Natural killer cell (primary cell): ENCODE data around the gene CLDN19. TPM values are rescaled to one million over a fixed set of nuclear protein-coding genes. Genes with fewer than 3 reads are reported as not detected.

Source experiments
- ATAC-seq, 3 donors: fragments of 150-1000 bp in 2 of 3; fragments of 200-7000 bp in 1 of 3; cut with Tn5 transposase; 1 replicate in 1 of 3; 2 replicates in 2 of 3; pipeline ENCODE4 v1.10.0; 2021; ENCODE audit warnings: mild to moderate bottlenecking in 2 of 3, moderate library complexity in 2 of 3
- DNase-seq, 2 donors: peaks; one replicate each; pipeline versions ENCODE4 v3.0.0 to v3.0.0-alpha.2; 2013 to 2021; ENCODE audit warnings: mixed read lengths in 1 of 2
- H3K27ac ChIP-seq: one replicate; pipeline ENCODE4 v1.5.1; 2013; ENCODE audit warnings: mild to moderate bottlenecking, low read length
- H3K27me3 ChIP-seq: one replicate; pipeline ENCODE4 v1.6.1; 2013; ENCODE audit warnings: low read length; ENCODE audit not compliant: control insufficient read depth, insufficient read depth
- H3K36me3 ChIP-seq: one replicate; pipeline ENCODE4 v1.6.1; 2013; ENCODE audit warnings: low read length; ENCODE audit not compliant: control insufficient read depth, insufficient read depth
- H3K4me1 ChIP-seq: one replicate; pipeline ENCODE4 v1.6.1; 2013; ENCODE audit warnings: low read length; ENCODE audit not compliant: control insufficient read depth, insufficient read depth
- H3K4me3 ChIP-seq: one replicate; pipeline ENCODE4 v1.5.1; 2013; ENCODE audit warnings: low read length
- H3K9me3 ChIP-seq: one replicate; pipeline ENCODE4 v1.6.1; 2013; ENCODE audit warnings: low read length; ENCODE audit not compliant: control insufficient read depth, insufficient read depth
- H3K27ac Mint-ChIP-seq, 2 donors: one replicate each; pipeline ENCODE4 v1.8.0; 2022; ENCODE audit warnings: mild to moderate bottlenecking in 2 of 2, mixed read lengths in 2 of 2, moderate library complexity in 1 of 2
- H3K27me3 Mint-ChIP-seq, 2 donors: one replicate each; pipeline ENCODE4 v1.8.0; 2022; ENCODE audit warnings: low read depth in 2 of 2, mixed read lengths in 2 of 2
- H3K36me3 Mint-ChIP-seq: one replicate; pipeline ENCODE4 v1.8.0; 2022; ENCODE audit warnings: mixed read lengths
- H3K4me1 Mint-ChIP-seq, 2 donors: one replicate each; pipeline ENCODE4 v1.8.0; 2022; ENCODE audit warnings: mixed read lengths in 2 of 2
- H3K4me3 Mint-ChIP-seq: one replicate; pipeline ENCODE4 v1.8.0; 2022; ENCODE audit warnings: mild to moderate bottlenecking, moderate library complexity, mixed read lengths
- H3K9me3 Mint-ChIP-seq, 2 donors: one replicate each; pipeline ENCODE4 v1.8.0; 2022; ENCODE audit warnings: mixed read lengths in 2 of 2
- WGBS: methylation state at CpG from one replicate; pipeline ENCODE4 v1.1.7; 2013; ENCODE audit warnings: missing lambda C conversion rate; ENCODE audit not compliant: insufficient coverage; 5-methylcytosine and 5-hydroxymethylcytosine counted together
- intact Hi-C: fragments of 100-400 bp; cut with micrococcal nuclease; formaldehyde crosslinking; loops from one replicate; pipeline ENCODE4 v1.14.2; 2022
- total RNA-seq, 4 donors: library from RNA; stranded (reverse); fragments of 120-200 nt in 1 of 4; gene quantifications; one replicate each; pipeline versions ENCODE4 v1.2.3 to v1.2.4, GENCODE V29; 2013 to 2022
- TF ChIP-seq, protein P1 (sequence below): fragments of 200-600 bp; IDR thresholded peaks from one replicate; pipeline ENCODE4 v1.8.0; 2022; ENCODE audit warnings: antibody characterized with exemption

Gene CLDN19
- total RNA-seq, 3 donors from 2014 or later (not counting 1 experiment from before 2014, with no cell fraction given): not detected

DNA sequence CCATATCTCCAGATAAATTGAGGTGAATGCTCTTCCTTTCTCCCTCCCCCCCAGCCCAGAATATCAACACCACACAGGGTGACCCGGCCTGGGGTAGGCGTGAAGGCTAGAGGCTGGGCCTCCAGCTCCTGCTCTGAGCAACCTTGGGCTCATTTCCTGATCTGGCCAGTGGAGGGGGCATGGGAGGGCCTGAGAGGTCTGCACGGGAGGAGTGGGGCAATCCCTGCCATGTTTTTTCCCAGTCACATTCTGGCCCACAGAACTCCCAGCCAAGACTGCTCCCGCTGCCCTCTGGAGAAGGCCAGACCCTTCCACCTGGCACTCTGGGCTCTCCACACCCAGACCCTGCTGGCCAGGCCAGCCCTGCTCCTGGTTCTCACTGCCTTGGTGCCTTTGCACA is 3.9 kb downstream of the CLDN19 start:
- ATAC-seq (no peak), DNase-seq (no peak)
- Histone ChIP-seq H3K4me1 (peaks cover 15% of the 10 kb centered on the region), H3K36me3 (no peaks in the 10 kb centered on the region), H3K9me3 (no peaks in the 10 kb centered on the region), H3K27me3 (no peaks in the 10 kb centered on the region), H3K4me3 (no peak overlapping the region), H3K27ac (no peak overlapping the region)
- TF ChIP-seq, protein P1, sequence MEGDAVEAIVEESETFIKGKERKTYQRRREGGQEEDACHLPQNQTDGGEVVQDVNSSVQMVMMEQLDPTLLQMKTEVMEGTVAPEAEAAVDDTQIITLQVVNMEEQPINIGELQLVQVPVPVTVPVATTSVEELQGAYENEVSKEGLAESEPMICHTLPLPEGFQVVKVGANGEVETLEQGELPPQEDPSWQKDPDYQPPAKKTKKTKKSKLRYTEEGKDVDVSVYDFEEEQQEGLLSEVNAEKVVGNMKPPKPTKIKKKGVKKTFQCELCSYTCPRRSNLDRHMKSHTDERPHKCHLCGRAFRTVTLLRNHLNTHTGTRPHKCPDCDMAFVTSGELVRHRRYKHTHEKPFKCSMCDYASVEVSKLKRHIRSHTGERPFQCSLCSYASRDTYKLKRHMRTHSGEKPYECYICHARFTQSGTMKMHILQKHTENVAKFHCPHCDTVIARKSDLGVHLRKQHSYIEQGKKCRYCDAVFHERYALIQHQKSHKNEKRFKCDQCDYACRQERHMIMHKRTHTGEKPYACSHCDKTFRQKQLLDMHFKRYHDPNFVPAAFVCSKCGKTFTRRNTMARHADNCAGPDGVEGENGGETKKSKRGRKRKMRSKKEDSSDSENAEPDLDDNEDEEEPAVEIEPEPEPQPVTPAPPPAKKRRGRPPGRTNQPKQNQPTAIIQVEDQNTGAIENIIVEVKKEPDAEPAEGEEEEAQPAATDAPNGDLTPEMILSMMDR: no peak
- Mint-ChIP-seq H3K9me3 (no peaks in the 10 kb centered on the region), H3K4me3 (no peak overlapping the region), H3K36me3 (no peaks in the 10 kb centered on the region), H3K4me1 (peaks cover 0 to 11% of the 10 kb centered on the region in 2 donors), H3K27me3 (no peaks in the 10 kb centered on the region), H3K27ac (no peak overlapping the region)
- WGBS: 71% methylated on average over 3 of the region's 4 CpGs
- intact Hi-C loops: no loop called here

DNA sequence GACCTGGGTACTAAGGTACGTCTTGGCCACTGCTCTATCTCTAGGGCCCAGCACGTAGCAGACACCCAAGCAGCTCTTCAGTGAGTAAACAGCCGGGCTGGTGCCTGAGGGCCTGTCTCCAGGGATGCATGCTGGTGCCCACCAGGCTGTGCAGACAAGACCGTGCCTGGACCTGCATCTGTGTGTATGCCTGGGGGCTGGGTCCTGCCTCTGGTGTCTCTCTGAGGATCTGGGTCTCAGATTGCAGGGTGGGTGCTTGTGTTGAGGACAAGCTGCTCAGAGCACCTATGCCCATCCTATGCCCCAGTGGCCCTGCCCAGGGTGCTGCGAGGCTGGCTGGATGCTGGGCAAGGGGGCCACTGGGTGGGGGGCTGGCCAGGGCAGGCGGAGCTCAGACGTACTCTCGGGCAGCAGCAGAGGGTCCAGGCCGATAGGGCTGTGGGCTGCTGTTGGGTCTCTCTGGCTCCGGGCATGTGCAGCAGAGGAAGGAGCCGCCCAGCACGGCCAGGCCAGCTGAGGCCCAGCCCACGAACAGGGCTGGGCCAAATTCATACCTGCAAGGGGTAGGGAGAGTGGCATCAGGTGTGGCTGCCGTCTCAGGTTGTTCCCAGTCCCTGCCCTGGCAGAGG is 4.4 kb downstream of the CLDN19 start:
- H3K9me3 ChIP-seq: no peaks in the 10 kb centered on the region
- intact Hi-C loops: no loop called here
- H3K27me3 ChIP-seq: no peaks in the 10 kb centered on the region
- TF ChIP-seq, protein P1: no peak
- no peaks in the 10 kb centered on the region for H3K36me3 Mint-ChIP-seq
- H3K27me3 Mint-ChIP-seq: no peaks in the 10 kb centered on the region
- H3K4me3 ChIP-seq: no peak overlapping the region
- DNase-seq: no peak
- H3K36me3 ChIP-seq: no peaks in the 10 kb centered on the region
- no peak overlapping the region for H3K27ac ChIP-seq
- no peak overlapping the region for H3K4me3 Mint-ChIP-seq
- WGBS: 86% methylated on average over 14 of the region's 14 CpGs
- peaks cover 15% of the 10 kb centered on the region for H3K4me1 ChIP-seq
- peaks cover 0 to 11% of the 10 kb centered on the region in 2 donors for H3K4me1 Mint-ChIP-seq
- H3K9me3 Mint-ChIP-seq: no peaks in the 10 kb centered on the region
- no peak for ATAC-seq
- H3K27ac Mint-ChIP-seq: no peak overlapping the region

DNA sequence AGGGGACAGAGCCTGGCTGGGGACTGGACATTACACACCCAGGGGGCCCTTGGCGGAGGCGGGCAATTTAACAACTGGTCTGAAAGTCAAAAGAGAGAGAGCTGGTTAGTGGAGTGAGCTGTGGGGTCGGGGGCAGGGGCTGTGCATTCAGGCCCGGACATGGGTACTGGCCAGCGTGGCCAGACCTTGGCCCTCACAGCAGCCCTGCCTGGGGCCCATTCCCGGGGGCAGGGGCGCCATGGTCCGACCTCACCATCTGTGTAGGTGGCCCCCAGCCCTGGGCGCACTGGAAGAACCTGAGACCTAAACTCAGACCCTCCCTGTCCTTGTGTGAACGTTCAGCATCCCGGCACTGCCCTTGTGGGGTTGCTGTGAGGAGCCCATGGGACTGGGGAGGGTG is 5.0 kb downstream of the CLDN19 start:
- Histone ChIP-seq H3K36me3 (no peaks in the 10 kb centered on the region), H3K27ac (no peak overlapping the region), H3K4me3 (no peak overlapping the region), H3K27me3 (no peaks in the 10 kb centered on the region), H3K9me3 (no peaks in the 10 kb centered on the region), H3K4me1 (peaks cover 15% of the 10 kb centered on the region)
- Mint-ChIP-seq H3K9me3 (no peaks in the 10 kb centered on the region), H3K4me3 (no peak overlapping the region), H3K4me1 (peaks cover 0 to 11% of the 10 kb centered on the region in 2 donors), H3K36me3 (no peaks in the 10 kb centered on the region), H3K27me3 (no peaks in the 10 kb centered on the region), H3K27ac (no peak overlapping the region)
- 88% methylated on average over 11 of the region's 11 CpGs for whole genome bisulfite sequencing
- DNase-seq (no peak), ATAC-seq (no peak)
- intact Hi-C loops: no loop called here
- TF ChIP-seq, protein P1: no peak
